Upper lobe of left lung (tissue), 6 donors: ENCODE data around the gene ZFYVE9. TPM values are rescaled to one million over a fixed set of nuclear protein-coding genes. Genes with fewer than 3 reads are reported as not detected.
"Not testable (repeated sequence)": the region's sequence is repeated elsewhere in the genome, so short reads cannot be mapped to it uniquely, and the experiment has no call there.

Experiments
- ATAC-seq, 2 donors: fragments of 200-7000 bp; cut with Tn5 transposase; one replicate each; pipeline ENCODE4 v1.9.1; 2022; ENCODE audit warnings: mild to moderate bottlenecking in 2 of 2, moderate library complexity in 2 of 2; ENCODE audit not compliant: low FRiP score in 2 of 2
- DNase-seq, 2 donors: peaks; one replicate each; pipeline ENCODE4 v3.0.0-alpha.2; 2019 to 2020
- H3K27ac ChIP-seq, 4 donors: fragments of 200-600 bp; sonication (generic); one replicate each; pipeline ENCODE4 v1.5.1; 2016 to 2019
- H3K27me3 ChIP-seq, 4 donors: fragments of 200-600 bp; sonication (generic); one replicate each; pipeline ENCODE4 v1.5.1; 2017 to 2019
- H3K36me3 ChIP-seq, 4 donors: fragments of 200-600 bp; sonication (generic); one replicate each; pipeline ENCODE4 v1.5.1; 2016 to 2019
- H3K4me1 ChIP-seq, 4 donors: fragments of 200-600 bp; sonication (generic); one replicate each; pipeline ENCODE4 v1.5.1; 2018 to 2019
- H3K4me3 ChIP-seq, 4 donors: fragments of 200-600 bp; sonication (generic); one replicate each; pipeline ENCODE4 v1.5.1; 2017 to 2019; ENCODE audit warnings: mild to moderate bottlenecking in 2 of 4, moderate library complexity in 1 of 4
- H3K9me3 ChIP-seq, 4 donors: fragments of 200-600 bp; sonication (generic); one replicate each; pipeline ENCODE4 v1.5.1; 2018 to 2019
- CTCF ChIP-seq, 6 experiments: fragments of 450-650 bp in 4 of 6; fragments of 200-600 bp in 2 of 6; sonication (generic) in 2 of 6; IDR thresholded peaks; one replicate each; pipeline ENCODE4 v1.5.1; 2016 to 2019; ENCODE audit warnings: antibody characterized with exemption in 6 of 6
- EP300 ChIP-seq, 4 donors: sonication (generic); formaldehyde crosslinking; IDR thresholded peaks; one replicate each; pipeline ENCODE4 v1.5.1; 2017; ENCODE audit warnings: antibody characterized with exemption in 4 of 4, control low read depth in 2 of 4
- POLR2A ChIP-seq, 4 donors: fragments of 450-650 bp; IDR thresholded peaks; one replicate each; pipeline ENCODE4 v1.5.1; 2016 to 2017; ENCODE audit warnings: antibody characterized with exemption in 4 of 4, mild to moderate bottlenecking in 2 of 4
- POLR2AphosphoS5 ChIP-seq, 2 donors: sonication (generic); formaldehyde crosslinking; IDR thresholded peaks; one replicate each; pipeline ENCODE4 v1.5.1; 2017; ENCODE audit warnings: antibody characterized with exemption in 2 of 2
- WGBS, 2 donors: methylation state at CpG; one replicate each; pipeline ENCODE4 v1.1.5; 2017 to 2018; 5-methylcytosine and 5-hydroxymethylcytosine counted together
- total RNA-seq, 6 donors: library from RNA; depleted of rRNA in 4 of 6; stranded (reverse); fragments of >200 nt in 4 of 6; gene quantifications; one replicate each; pipeline versions ENCODE4 v1.1.0 to v1.2.1, GENCODE V29; 2016 to 2021
- donor health status: DM: no; HTN: no; CAD: no; lungs with moderate emphysema.
- donor health status: DM: no; HTN: yes; CAD: no; lungs with severe emphysema.

ZFYVE9 gene
- total RNA-seq, result 10 to 100 TPM; 13.4 to 40.3 (median 19.6) TPM

GRCh38 chr1:52141513-52142219 is at the start of gene ZFYVE9:
Gene ZFYVE9 (plus strand): TSS chr1:52142089. CDS start chr1:52233207, 91,118 bp downstream.
- 1% methylated on average over 21 to 36 of the region's 72 CpGs for WGBS, 2 donors
- ATAC-seq, result peak; percentile 95 to 97
- Histone ChIP-seq H3K36me3 (no peaks in the 10 kb centered on the region), H3K4me1 (peaks cover 18 to 33% (median 25%) of the 10 kb centered on the region in 4 donors), H3K27ac (peak within 1 kb of the TSS; percentile 82 to 98 (median 91)), H3K4me3 (peak within 1 kb of the TSS; percentile 62 to 91 (median 88)), H3K27me3 (no peaks in the 10 kb centered on the region), H3K9me3 (no peaks in the 10 kb centered on the region)
- TF ChIP-seq EP300 (IDR thresholded peaks at IDR 0.05), result no peak
- peak in 2 of 4 donors; percentile 35 to 63 for TF ChIP-seq POLR2A (IDR thresholded peaks at IDR 0.05)
- peak; percentile 88 to 99 (median 98) for TF ChIP-seq CTCF (IDR thresholded peaks at IDR 0.05)
- no peak for TF ChIP-seq POLR2AphosphoS5 (IDR thresholded peaks at IDR 0.05)
- peak; percentile 78 to 96 for DNase-seq

GRCh38 chr1:52094300-52094699 is 47.6 kb upstream of the ZFYVE9 start:
- not testable (repeated sequence) for ATAC-seq, DNase-seq, H3K27me3 ChIP-seq

GRCh38 chr1:52096216-52096615 is 45.7 kb upstream of the ZFYVE9 start:
- ATAC-seq, result no peak
- no peaks in the 10 kb centered on the region for H3K27me3 ChIP-seq
- DNase-seq, result no peak
- H3K27ac ChIP-seq, result no peak overlapping the region
- no peaks in the 10 kb centered on the region for H3K4me1 ChIP-seq
- H3K36me3 ChIP-seq, result peaks cover 0 to 7% (median 3%) of the 10 kb centered on the region in 4 donors
- WGBS, 2 donors, result 61 to 69% methylated on average over 8 of the region's 8 CpGs
- H3K9me3 ChIP-seq, result no peaks in the 10 kb centered on the region
- TF ChIP-seq POLR2AphosphoS5 (IDR thresholded peaks at IDR 0.05) (no peak), CTCF (IDR thresholded peaks at IDR 0.05) (no peak), POLR2A (IDR thresholded peaks at IDR 0.05) (no peak), EP300 (IDR thresholded peaks at IDR 0.05) (no peak)
- no peak overlapping the region for H3K4me3 ChIP-seq

More at GRCh38 chr1:52094300-52094699, 47.6 kb upstream of the ZFYVE9 start:
- peaks cover 0 to 15% (median 4%) of the 10 kb centered on the region in 4 donors for H3K36me3 ChIP-seq
- H3K4me1 ChIP-seq, H3K4me3 ChIP-seq, H3K27ac ChIP-seq, H3K9me3 ChIP-seq: not testable (repeated sequence)
- WGBS, 2 donors, result 89 to 91% methylated on average over 7 of the region's 7 CpGs

- peaks cover 0 to 2% (median 0%) of the 10 kb centered on the region in 4 donors for H3K27me3 ChIP-seq
- H3K4me1 ChIP-seq, result no peaks in the 10 kb centered on the region
- H3K9me3 ChIP-seq, result no peaks in the 10 kb centered on the region
- ATAC-seq, result no peak
- TF ChIP-seq EP300 (IDR thresholded peaks at IDR 0.05), result no peak
- H3K36me3 ChIP-seq, result no peaks in the 10 kb centered on the region
- DNase-seq, result no peak
- H3K27ac ChIP-seq, result no peak overlapping the region
- 55 to 62% methylated on average over 8 of the region's 8 CpGs for WGBS, 2 donors
- no peak overlapping the region for H3K4me3 ChIP-seq
Measured at GRCh38 chr1:52098139-52098871, 43.6 kb upstream of the ZFYVE9 start.

- H3K36me3 ChIP-seq, result no peaks in the 10 kb centered on the region
- 96 to 100% methylated on average over 1 of the region's 1 CpG for WGBS, 2 donors
- H3K4me1 ChIP-seq, result no peaks in the 10 kb centered on the region
- no peak overlapping the region for H3K4me3 ChIP-seq
- TF ChIP-seq CTCF (IDR thresholded peaks at IDR 0.05), result no peak
- H3K9me3 ChIP-seq, result no peaks in the 10 kb centered on the region
- DNase-seq (no peak), ATAC-seq (no peak)
- peaks cover 0 to 2% (median 0%) of the 10 kb centered on the region in 4 donors for H3K27me3 ChIP-seq
- no peak overlapping the region for H3K27ac ChIP-seq
Measured at GRCh38 chr1:52102336-52103013, 39.4 kb upstream of the ZFYVE9 start.
